HFFc6 (cell line): ENCODE data around the gene LYPD6. TPM values are rescaled to one million over a fixed set of nuclear protein-coding genes. Genes with fewer than 3 reads are reported as not detected.

Source experiments
- DNase-seq: peaks from one replicate; pipeline ENCODE4 v3.0.0-alpha.2; 2018
- H3K27ac Mint-ChIP-seq: 2 replicates; pipeline ENCODE4 v1.8.0; 2020; ENCODE audit warnings: mild to moderate bottlenecking, mixed read lengths
- H3K27me3 Mint-ChIP-seq: 2 replicates; pipeline ENCODE4 v1.8.0; 2021; ENCODE audit warnings: mild to moderate bottlenecking, moderate library complexity, mixed read lengths; ENCODE audit not compliant: insufficient read depth
- H3K36me3 Mint-ChIP-seq: 2 replicates; pipeline ENCODE4 v1.8.0; 2021; ENCODE audit warnings: low read depth, mixed read lengths
- H3K4me1 Mint-ChIP-seq: 2 replicates; pipeline ENCODE4 v1.8.0; 2020; ENCODE audit warnings: low read depth, mixed read lengths
- H3K4me3 Mint-ChIP-seq: 2 replicates; pipeline ENCODE4 v1.8.0; 2020; ENCODE audit warnings: mild to moderate bottlenecking, moderate library complexity, mixed read lengths
- H3K9me3 Mint-ChIP-seq: 2 replicates; pipeline ENCODE4 v1.8.0; 2020; ENCODE audit warnings: mild to moderate bottlenecking, mixed read lengths
- CTCF ChIP-seq: fragments of 200-600 bp; sonication (generic); IDR thresholded peaks from 2 replicates; pipeline ENCODE4 v1.5.0; 2021; ENCODE audit warnings: antibody characterized with exemption, mild to moderate bottlenecking
- total RNA-seq, 6 experiments: library from RNA; stranded (reverse); fragmentation: NEBNext Ultra II Directional; extraction: Animal tissue kit (Norgen Biotek cat#: 25700); gene quantifications; 2 replicates in 1 of 6; 3 replicates in 5 of 6; pipeline ENCODE4 v1.2.3, GENCODE V29; 2021

LYPD6 gene
- total RNA-seq, 6 experiments from 2014 or later: 16.7 to 29.4 (median 22.4) TPM

DNA sequence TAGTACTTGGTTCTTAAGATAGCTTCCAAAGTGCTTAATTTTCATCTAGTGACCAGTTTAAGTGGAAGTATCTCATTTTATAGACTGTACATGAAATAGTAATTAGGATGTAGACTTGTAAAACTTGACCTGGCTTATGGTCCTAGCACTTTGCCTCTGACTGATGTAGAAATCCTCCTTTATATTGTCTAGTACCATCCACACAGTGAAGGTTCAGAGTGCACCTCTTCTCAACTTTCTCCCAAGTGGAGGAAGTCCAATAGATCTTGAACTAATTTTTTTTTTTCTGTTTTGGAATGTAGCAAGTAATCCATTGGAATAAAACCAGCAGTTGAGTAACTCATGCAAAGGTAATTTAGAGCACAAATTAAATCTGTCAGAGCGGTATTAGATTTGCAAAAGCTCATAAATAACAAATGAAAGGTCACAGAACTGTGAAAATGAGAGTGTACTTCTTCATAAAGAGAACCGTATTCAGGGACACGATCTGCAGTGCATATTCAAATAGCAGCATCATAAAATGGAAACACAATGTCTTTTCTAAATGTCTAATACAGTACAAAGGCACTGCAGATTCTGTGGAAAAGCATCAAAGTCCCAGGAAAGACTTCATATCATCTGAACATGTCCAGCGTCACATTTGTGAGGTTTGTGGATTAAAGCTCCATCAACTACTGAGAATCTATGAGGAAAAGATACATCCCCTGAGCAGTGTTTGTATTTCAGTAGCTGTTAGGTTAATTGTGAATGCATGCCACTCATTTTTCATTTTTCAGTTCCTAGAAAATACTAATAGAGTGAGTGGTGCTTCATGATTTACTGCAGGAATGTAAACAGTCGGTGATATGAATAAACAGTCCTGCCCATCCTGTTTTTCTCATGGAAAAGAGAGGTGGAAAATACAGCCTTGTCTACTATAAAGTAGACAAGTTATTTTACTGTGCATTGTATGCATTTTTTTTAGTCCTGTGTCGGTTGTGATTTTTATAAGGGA, 100.7 kb downstream of the LYPD6 start:
- Mint-ChIP-seq H3K4me1 (peaks cover 87% of the 10 kb centered on the region), H3K9me3 (no peaks in the 10 kb centered on the region; the same call in 1 of the 2 replicates), H3K36me3 (peaks cover 13% of the 10 kb centered on the region; the same call in 1 of the 2 replicates), H3K4me3 (peak overlapping the region; percentile 44), H3K27ac (peak overlapping the region; percentile 20), H3K27me3 (no peaks in the 10 kb centered on the region)
- TF ChIP-seq CTCF: no peak
- DNase-seq: peak; percentile 43

DNA sequence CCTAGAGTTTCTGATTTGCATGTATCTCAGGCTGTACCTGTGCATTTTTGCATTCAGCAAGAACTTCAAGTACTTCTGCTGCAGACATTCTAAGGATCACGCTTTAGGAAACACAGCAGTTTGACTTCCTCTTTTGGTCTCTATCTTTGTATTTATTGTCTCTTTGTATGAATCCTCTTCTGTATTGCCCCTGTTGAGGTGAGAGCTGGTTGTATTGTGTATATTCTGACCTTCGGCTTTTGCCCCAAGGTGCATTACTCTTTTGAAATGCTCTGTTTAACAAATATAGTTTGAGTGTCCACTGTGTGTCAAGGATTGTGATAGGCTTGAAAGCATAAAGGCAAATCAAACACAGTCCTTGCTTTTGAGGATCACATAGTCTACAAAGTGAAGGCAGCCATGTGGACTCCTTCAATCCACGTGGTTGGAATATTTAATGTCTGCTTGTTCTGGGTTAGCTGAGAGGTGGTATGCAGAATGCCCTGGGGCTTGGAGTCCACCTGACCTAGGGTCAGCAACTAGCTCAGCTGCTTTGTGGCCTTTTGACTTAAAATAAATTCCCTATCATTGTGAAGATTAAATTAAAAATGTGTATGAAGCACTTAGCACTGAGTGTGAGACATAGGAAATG, 108.1 kb downstream of the LYPD6 start:
- no peak overlapping the region for H3K27ac Mint-ChIP-seq
- H3K27me3 Mint-ChIP-seq: no peaks in the 10 kb centered on the region
- H3K9me3 Mint-ChIP-seq: no peaks in the 10 kb centered on the region
- TF ChIP-seq CTCF: no peak
- no peak for DNase-seq
- peaks cover 75% of the 10 kb centered on the region for H3K4me1 Mint-ChIP-seq
- no peak overlapping the region for H3K4me3 Mint-ChIP-seq
- 0 out of 2 replicates have a peak, but pooled peaks cover 5% of the 10 kb centered on the region for H3K36me3 Mint-ChIP-seq

DNA sequence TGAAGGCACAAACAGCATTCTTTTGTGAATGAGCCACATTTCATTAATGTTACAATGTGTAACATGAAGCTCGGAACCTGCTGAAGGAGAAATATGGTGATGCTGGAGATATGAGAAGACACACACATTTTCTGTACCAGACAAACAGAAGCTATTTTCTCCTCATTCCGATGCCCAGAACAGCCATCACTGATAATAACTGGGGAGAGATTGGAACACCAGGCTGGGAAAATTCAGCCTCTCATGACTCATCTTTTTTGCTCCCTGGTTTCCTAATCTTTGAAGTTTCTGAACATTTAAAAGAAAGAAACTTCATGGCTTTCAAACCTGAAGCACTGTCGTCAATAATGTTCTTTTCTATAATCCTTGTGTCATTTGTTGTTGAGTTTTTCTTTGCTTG, 110.9 kb downstream of the LYPD6 start:
- Mint-ChIP-seq H3K4me3 (no peak overlapping the region), H3K4me1 (peaks cover 59% of the 10 kb centered on the region), H3K9me3 (no peaks in the 10 kb centered on the region), H3K36me3 (0 out of 2 replicates have a peak, but pooled peaks cover 5% of the 10 kb centered on the region), H3K27ac (peak overlapping the region; percentile 19; the same call in 1 of the 2 replicates), H3K27me3 (no peaks in the 10 kb centered on the region)
- no peak for TF ChIP-seq CTCF
- DNase-seq: no peak

GRCh38 chr2:149442346-149442745, 112.0 kb downstream of the LYPD6 start:
- TF ChIP-seq CTCF: no peak
- Mint-ChIP-seq H3K4me3 (no peak overlapping the region), H3K4me1 (peaks cover 60% of the 10 kb centered on the region), H3K36me3 (peaks cover 5% of the 10 kb centered on the region; the same call in 1 of the 2 replicates), H3K27me3 (no peaks in the 10 kb centered on the region), H3K27ac (no peak overlapping the region), H3K9me3 (no peaks in the 10 kb centered on the region)
- no peak for DNase-seq

- Mint-ChIP-seq H3K4me1 (peaks cover 55% of the 10 kb centered on the region), H3K9me3 (no peaks in the 10 kb centered on the region), H3K27ac (no peak overlapping the region), H3K4me3 (no peak overlapping the region), H3K36me3 (peaks cover 5% of the 10 kb centered on the region; the same call in 1 of the 2 replicates), H3K27me3 (no peaks in the 10 kb centered on the region)
- TF ChIP-seq CTCF: no peak
- no peak for DNase-seq
Measured at GRCh38 chr2:149443150-149443549, 112.8 kb downstream of the LYPD6 start.
